GM18526 (cell line): Measurements from ENCODE around the gene ACTA1.

Experiments
- POLR2A ChIP-seq: IDR thresholded peaks from 3 replicates; pipeline ENCODE4 v1.6.1; 2011; ENCODE audit not compliant: insufficient read length; ENCODE audit errors: extremely low read depth

ACTA1 gene

GRCh38 chr1:229448845-229449244 is 15.0 kb upstream of the ACTA1 start:
- TF ChIP-seq POLR2A, result no peak

- no peak for TF ChIP-seq POLR2A
Measured at GRCh38 chr1:229448354-229448753, 14.5 kb upstream of the ACTA1 start.

- no peak for TF ChIP-seq POLR2A
Measured at GRCh38 chr1:229447809-229448252, 13.9 kb upstream of the ACTA1 start.

GRCh38 chr1:229445828-229446227 is 11.9 kb upstream of the ACTA1 start:
- TF ChIP-seq POLR2A, result no peak

GRCh38 chr1:229440851-229441537 is 7.1 kb upstream of the ACTA1 start:
- TF ChIP-seq POLR2A, result no peak

- TF ChIP-seq POLR2A, result no peak
Measured at GRCh38 chr1:229438021-229438420, 4.1 kb upstream of the ACTA1 start.

- TF ChIP-seq POLR2A, result no peak
Measured at GRCh38 chr1:229437443-229437842, 3.5 kb upstream of the ACTA1 start.

GRCh38 chr1:229436201-229436600 is 2.3 kb upstream of the ACTA1 start:
- TF ChIP-seq POLR2A, result no peak

GRCh38 chr1:229434641-229435051 is 752 bp upstream of the ACTA1 start:
- no peak for TF ChIP-seq POLR2A

GRCh38 chr1:229433364-229434004 is 410 bp downstream of the ACTA1 start:
- no peak for TF ChIP-seq POLR2A

- TF ChIP-seq POLR2A, result no peak
Measured at GRCh38 chr1:229432905-229433304, 989 bp downstream of the ACTA1 start.

- TF ChIP-seq POLR2A, result no peak
Measured at GRCh38 chr1:229432116-229432461, 1.8 kb downstream of the ACTA1 start.

- TF ChIP-seq POLR2A, result no peak
Measured at GRCh38 chr1:229431284-229432115, 2.4 kb downstream of the ACTA1 start.

- TF ChIP-seq POLR2A, result no peak
Measured at GRCh38 chr1:229430761-229431283, 3.1 kb downstream of the ACTA1 start.

- TF ChIP-seq POLR2A, result no peak
Measured at GRCh38 chr1:229428256-229428655, 5.6 kb downstream of the ACTA1 start.

GRCh38 chr1:229427572-229427971 is 6.3 kb downstream of the ACTA1 start:
- no peak for TF ChIP-seq POLR2A

- TF ChIP-seq POLR2A, result no peak
Measured at GRCh38 chr1:229425564-229426159, 8.2 kb downstream of the ACTA1 start.
